GM12891 (cell line): ENCODE data around the gene PPP2R1B.

Experiments used
- PAX5 ChIP-seq: IDR thresholded peaks from 2 replicates; pipeline ENCODE4 v1.6.1; 2011; ENCODE audit warnings: low read length, moderate library complexity, mild to moderate bottlenecking; ENCODE audit not compliant: insufficient read depth, severe bottlenecking
- POLR2A ChIP-seq: IDR thresholded peaks from 2 replicates; pipeline ENCODE4 v1.6.1; 2011; ENCODE audit warnings: low read depth, low read length, control low read depth
- POLR2AphosphoS5 ChIP-seq: IDR thresholded peaks from 2 replicates; pipeline ENCODE4 v1.6.1; 2011; ENCODE audit warnings: low read depth, low read length, control low read depth
- POU2F2 ChIP-seq: IDR thresholded peaks from 2 replicates; pipeline ENCODE4 v1.6.1; 2011; ENCODE audit warnings: low read depth, mild to moderate bottlenecking, control low read depth, low read length, moderate library complexity
- TAF1 ChIP-seq: IDR thresholded peaks from 2 replicates; pipeline ENCODE4 v1.6.1; 2011; ENCODE audit warnings: low read depth, low read length, control low read depth

DNA sequence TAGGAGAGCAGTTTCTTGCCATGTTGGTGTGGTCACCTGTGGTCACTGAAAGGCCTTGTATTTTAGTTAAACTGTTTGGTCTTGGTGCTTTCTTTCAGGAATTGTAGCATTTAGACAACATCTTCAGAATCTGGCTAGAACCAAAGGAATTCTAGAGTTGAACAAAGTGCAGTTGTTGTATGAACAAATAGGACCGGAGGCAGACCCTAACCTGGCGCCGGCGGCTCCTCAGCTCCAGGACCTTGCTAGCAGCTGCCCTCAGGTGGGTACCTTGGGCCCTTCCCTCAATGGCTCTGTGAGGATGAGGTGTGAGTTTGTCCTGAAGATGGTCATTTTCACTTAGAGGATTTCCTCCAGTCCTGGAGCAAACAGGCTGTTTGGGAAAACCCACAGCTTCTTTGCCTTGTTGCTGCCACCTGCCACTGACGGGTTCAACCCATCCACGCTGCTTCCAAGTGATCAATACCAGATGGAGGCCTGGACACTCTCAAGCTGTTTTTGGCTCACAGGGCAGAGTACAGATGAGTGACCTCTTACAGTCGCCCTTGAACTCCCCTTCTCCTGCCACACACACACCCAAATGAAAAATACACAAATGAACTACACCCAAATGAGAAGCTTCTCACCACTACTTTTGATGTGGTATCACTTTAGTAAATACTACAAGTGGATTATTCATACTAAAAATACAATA is 45.2 kb downstream of the PPP2R1B start:
- TF ChIP-seq POLR2AphosphoS5, result no peak
- no peak for TF ChIP-seq POLR2A
- TF ChIP-seq TAF1, result no peak
- no peak for TF ChIP-seq POU2F2
- TF ChIP-seq PAX5, result no peak
